Bronchial epithelial cell (primary cell): Measurements from ENCODE around the gene BCAS3. TPM values are rescaled to one million over a fixed set of nuclear protein-coding genes. Genes with fewer than 3 reads are reported as not detected.

Experiments used
- DNase-seq: peaks from one replicate; pipeline ENCODE4 v3.0.0-alpha.2; 2010; ENCODE audit warnings: low read depth
- FAIRE-seq: peaks from 2 replicates; lab custom pipeline; 2011; peaks lifted over from hg19 to GRCh38; lab: Jason Lieb, UNC
- H3K27me3 ChIP-seq: 2 replicates; pipeline ENCODE4 v1.5.1; 2011; ENCODE audit warnings: low read length; ENCODE audit not compliant: control insufficient read depth, insufficient read depth
- H3K36me3 ChIP-seq: 2 replicates; pipeline ENCODE4 v1.5.1; 2011; ENCODE audit warnings: low read length; ENCODE audit not compliant: control insufficient read depth, insufficient read depth
- H3K4me3 ChIP-seq: 2 replicates; pipeline ENCODE4 v1.5.1; 2011; ENCODE audit warnings: mild to moderate bottlenecking, low read depth, low read length, control low read depth
- total RNA-seq: library from RNA; depleted of rRNA; stranded (reverse); fragments of >200 nt; gene quantifications from 2 replicates; pipeline ENCODE4 v1.2.1, GENCODE V29; 2014
- TF ChIP-seq, protein P1 (sequence below): IDR thresholded peaks from 2 replicates; pipeline ENCODE4 v1.5.1; 2011; ENCODE audit warnings: mild to moderate bottlenecking, moderate library complexity, low read length, control low read depth, inconsistent platforms; ENCODE audit not compliant: insufficient read depth, severe bottlenecking

BCAS3 gene
- total RNA-seq, 1 donor from 2014 or later, result 10.3 TPM

DNA sequence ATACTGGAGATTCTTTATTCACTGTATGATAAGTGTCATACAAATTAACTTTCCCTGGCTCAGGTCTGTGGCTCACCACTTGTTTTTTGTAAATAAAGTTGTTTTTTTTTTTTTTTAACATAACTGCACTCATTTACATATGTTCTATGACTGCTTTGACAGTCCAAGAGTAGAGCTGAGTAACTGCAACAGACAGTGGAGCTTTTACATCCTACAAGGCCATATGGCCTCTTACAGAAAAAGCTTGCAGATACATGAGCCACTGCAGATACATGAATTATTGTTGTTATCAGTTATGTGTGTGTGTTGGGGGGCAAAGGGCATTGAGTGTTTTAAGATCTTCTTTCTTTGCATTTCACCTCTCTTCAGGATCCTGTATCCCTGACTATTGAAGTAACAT lies 311.7 kb downstream of the BCAS3 start:
- TF ChIP-seq, protein P1, sequence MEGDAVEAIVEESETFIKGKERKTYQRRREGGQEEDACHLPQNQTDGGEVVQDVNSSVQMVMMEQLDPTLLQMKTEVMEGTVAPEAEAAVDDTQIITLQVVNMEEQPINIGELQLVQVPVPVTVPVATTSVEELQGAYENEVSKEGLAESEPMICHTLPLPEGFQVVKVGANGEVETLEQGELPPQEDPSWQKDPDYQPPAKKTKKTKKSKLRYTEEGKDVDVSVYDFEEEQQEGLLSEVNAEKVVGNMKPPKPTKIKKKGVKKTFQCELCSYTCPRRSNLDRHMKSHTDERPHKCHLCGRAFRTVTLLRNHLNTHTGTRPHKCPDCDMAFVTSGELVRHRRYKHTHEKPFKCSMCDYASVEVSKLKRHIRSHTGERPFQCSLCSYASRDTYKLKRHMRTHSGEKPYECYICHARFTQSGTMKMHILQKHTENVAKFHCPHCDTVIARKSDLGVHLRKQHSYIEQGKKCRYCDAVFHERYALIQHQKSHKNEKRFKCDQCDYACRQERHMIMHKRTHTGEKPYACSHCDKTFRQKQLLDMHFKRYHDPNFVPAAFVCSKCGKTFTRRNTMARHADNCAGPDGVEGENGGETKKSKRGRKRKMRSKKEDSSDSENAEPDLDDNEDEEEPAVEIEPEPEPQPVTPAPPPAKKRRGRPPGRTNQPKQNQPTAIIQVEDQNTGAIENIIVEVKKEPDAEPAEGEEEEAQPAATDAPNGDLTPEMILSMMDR, result no peak
- Histone ChIP-seq H3K4me3 (no peak overlapping the region), H3K27me3 (no peaks in the 10 kb centered on the region), H3K36me3 (no peaks in the 10 kb centered on the region)
- FAIRE-seq (no peak), DNase-seq (no peak)

DNA sequence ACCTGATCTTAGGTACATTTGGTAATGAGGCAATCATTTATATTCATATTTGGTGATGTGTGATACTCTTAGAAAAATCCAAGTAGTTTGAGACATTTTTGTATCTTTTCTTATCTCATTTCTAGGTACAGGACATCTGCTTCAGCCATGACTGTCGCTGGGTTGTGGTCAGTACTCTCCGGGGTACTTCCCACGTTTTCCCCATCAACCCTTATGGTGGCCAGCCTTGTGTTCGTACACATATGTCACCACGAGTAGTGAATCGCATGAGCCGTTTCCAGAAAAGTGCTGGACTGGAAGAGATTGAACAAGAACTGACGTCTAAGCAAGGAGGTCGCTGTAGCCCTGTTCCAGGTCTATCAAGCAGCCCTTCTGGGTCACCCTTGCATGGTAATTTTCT lies 312.2 kb downstream of the BCAS3 start:
- TF ChIP-seq, protein P1, result no peak
- H3K4me3 ChIP-seq, result no peak overlapping the region
- no peaks in the 10 kb centered on the region for H3K36me3 ChIP-seq
- FAIRE-seq, result no peak
- DNase-seq, result no peak
- no peaks in the 10 kb centered on the region for H3K27me3 ChIP-seq

DNA sequence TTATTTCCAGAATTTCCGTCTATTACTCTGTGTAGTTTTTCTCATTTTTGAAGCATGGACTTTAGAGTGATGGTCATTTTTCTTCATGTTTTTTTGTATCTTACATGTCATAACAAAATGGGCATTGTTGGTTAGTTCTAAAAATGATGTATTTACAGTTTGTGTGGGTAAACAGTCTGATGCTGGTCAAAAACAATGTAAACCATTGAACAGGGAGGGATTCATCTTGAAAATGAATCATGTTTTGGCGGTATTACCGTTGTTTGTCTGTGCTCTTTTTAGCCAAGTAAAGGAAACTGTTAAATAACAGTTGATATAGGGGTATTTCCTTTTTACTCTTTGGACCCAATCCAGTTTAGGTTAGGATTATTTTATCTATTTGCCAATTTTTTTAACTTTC lies 315.8 kb downstream of the BCAS3 start:
- H3K36me3 ChIP-seq, result no peaks in the 10 kb centered on the region
- no peak for FAIRE-seq
- TF ChIP-seq, protein P1, result no peak

DNA sequence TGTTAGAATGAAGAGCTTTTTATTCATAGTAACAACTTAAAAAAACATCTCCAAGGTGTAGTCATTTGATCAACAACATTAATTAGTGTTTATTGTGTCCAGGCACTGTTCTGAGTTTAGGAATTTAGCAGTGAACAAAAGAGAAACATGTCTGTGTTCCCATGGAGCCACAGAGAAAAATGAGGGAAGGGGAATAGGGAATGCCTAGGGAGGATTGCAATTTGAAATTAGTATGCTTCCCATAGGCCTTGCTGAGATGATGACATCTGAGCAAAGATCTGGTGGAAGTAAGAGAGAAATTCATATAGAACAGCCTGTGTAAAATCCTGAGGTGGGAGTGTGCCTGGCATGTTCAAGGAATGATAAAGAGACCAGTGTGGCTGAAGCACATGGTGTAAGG lies 318.0 kb downstream of the BCAS3 start:
- no peak for DNase-seq
- FAIRE-seq, result no peak
- Histone ChIP-seq H3K27me3 (no peaks in the 10 kb centered on the region), H3K4me3 (no peak overlapping the region), H3K36me3 (no peaks in the 10 kb centered on the region)
- TF ChIP-seq, protein P1, result no peak

More for the DNA sequence above, 315.8 kb downstream of the BCAS3 start:
- H3K4me3 ChIP-seq, result no peak overlapping the region
- H3K27me3 ChIP-seq, result no peaks in the 10 kb centered on the region
- DNase-seq, result no peak

DNA sequence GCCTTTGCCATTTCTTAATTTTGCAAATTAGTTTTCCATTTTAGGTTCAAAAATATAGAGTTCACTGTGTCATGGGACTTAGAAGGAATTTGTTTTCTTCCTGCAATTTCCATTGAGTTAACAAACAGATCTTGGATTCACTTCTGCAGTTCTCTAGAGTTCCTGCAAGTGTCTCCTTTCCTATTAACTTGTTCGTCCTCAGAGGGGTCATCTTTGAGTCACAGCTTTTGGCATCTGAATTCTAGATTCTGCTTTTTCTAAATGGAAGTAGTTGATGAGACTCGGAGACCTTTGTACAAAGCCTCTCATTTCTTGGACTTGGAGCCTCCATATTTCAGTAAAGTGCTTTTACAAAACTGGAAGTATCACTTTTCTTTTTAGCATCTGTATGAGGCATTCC lies 323.3 kb downstream of the BCAS3 start:
- Histone ChIP-seq H3K27me3 (no peaks in the 10 kb centered on the region), H3K4me3 (no peak overlapping the region), H3K36me3 (no peaks in the 10 kb centered on the region)
- FAIRE-seq (no peak), DNase-seq (no peak)
- TF ChIP-seq, protein P1, result no peak

DNA sequence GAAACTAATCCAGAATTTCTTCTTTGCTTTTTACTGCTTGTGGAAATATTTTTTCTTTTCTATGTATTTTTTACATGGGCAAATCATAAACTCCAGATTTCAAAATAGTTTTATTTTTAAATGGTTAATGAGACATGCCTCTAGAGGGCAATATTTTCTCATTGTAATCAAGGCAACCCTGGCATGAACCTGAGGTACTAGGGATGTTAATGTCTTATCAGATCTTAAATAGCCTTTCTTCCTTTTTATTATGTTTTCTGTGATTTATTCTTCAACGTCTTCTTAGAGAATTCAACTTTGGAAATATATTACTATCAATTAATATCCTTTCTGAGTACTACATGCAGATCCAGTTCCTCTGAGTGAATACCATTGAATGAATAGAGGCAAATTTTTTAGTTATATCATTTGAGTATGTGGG lies 324.7 kb downstream of the BCAS3 start:
- Histone ChIP-seq H3K36me3 (no peaks in the 10 kb centered on the region), H3K27me3 (no peaks in the 10 kb centered on the region), H3K4me3 (no peak overlapping the region)
- DNase-seq, result peak; percentile 51
- TF ChIP-seq, protein P1, result peak; percentile 35
- no peak for FAIRE-seq
